ENCODE measurements around the gene TNFRSF14. TPM values are rescaled to one million over a fixed set of nuclear protein-coding genes. Genes with fewer than 3 reads are reported as not detected.

The TNFRSF14 gene
- total and polyA plus RNA-seq, 2 of the 13 experiments (the other 11 are each of a cell fraction or from before 2014, with no cell fraction given): 11.9 to 49.9 TPM

DNA sequence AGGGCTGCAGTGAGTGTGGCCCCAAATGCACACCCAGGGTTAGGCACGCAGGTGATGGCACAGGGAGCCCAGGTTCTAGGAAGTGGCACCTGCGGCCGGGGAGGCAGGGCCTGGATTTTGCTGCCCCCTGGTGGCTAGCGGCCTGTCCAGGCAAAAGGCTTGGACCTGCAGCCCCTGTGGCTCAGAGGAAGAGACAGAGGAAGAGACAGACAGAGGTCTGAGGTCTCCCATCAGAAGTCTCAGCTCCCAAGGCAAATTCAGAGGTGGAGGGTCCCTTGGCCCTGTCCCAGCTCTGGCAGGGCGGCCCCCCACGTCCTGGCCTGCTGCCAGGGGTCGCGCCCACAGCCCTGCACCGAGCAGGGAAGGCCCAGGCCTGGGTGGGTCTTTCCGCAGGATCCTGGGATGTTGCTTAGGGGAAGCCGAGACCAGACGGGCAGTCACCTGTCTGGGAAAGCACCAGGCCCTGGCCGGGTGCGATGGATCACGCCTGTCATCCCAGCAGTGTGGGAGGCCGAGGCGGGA is 8.0 kb upstream of the TNFRSF14 start (continued):
- 0 out of 2 replicates have a peak, but pooled peaks have one; percentile 29 for TF ChIP-seq ZNF468 (CRISPR knock-in tag; IDR thresholded peaks at IDR 0.05)
- TF ChIP-seq SALL1 (CRISPR knock-in tag; IDR thresholded peaks at IDR 0.05): peak; percentile 30
- no peak for TF ChIP-seq JDP2 (CRISPR knock-in tag; IDR thresholded peaks at IDR 0.05; ENCODE audit: borderline replicate concordance)
- TF ChIP-seq, protein P1, sequence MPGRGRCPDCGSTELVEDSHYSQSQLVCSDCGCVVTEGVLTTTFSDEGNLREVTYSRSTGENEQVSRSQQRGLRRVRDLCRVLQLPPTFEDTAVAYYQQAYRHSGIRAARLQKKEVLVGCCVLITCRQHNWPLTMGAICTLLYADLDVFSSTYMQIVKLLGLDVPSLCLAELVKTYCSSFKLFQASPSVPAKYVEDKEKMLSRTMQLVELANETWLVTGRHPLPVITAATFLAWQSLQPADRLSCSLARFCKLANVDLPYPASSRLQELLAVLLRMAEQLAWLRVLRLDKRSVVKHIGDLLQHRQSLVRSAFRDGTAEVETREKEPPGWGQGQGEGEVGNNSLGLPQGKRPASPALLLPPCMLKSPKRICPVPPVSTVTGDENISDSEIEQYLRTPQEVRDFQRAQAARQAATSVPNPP (CRISPR knock-in tag; IDR thresholded peaks at IDR 0.05): no peak
- no peak for TF ChIP-seq ZNF549 (CRISPR knock-in tag; IDR thresholded peaks at IDR 0.05)
- no peak for TF ChIP-seq ZMYM4 (CRISPR knock-in tag; IDR thresholded peaks at IDR 0.05)
- TF ChIP-seq, protein P2, sequence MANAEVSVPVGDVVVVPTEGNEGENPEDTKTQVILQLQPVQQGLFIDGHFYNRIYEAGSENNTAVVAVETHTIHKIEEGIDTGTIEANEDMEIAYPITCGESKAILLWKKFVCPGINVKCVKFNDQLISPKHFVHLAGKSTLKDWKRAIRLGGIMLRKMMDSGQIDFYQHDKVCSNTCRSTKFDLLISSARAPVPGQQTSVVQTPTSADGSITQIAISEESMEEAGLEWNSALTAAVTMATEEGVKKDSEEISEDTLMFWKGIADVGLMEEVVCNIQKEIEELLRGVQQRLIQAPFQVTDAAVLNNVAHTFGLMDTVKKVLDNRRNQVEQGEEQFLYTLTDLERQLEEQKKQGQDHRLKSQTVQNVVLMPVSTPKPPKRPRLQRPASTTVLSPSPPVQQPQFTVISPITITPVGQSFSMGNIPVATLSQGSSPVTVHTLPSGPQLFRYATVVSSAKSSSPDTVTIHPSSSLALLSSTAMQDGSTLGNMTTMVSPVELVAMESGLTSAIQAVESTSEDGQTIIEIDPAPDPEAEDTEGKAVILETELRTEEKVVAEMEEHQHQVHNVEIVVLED (CRISPR knock-in tag; IDR thresholded peaks at IDR 0.05; ENCODE audit: borderline replicate concordance): no peak
- peak; percentile 74 for TF ChIP-seq ELF1 (CRISPR knock-in tag; IDR thresholded peaks at IDR 0.05)
- TF ChIP-seq ZBTB3 (CRISPR knock-in tag; IDR thresholded peaks at IDR 0.05; ENCODE audit: borderline replicate concordance, low read depth): no peak
- peak; percentile 28; the same call in 1 of the 2 replicates for TF ChIP-seq MYC (CRISPR knock-in tag; IDR thresholded peaks at IDR 0.05; ENCODE audit: borderline replicate concordance)
- TF ChIP-seq POLR2AphosphoS5 (IDR thresholded peaks at IDR 0.05; ENCODE audit: low read depth, low read length): 0 out of 2 replicates have a peak, but pooled peaks have one; percentile 43
- no peak for TF ChIP-seq ZMYM2 (CRISPR knock-in tag; IDR thresholded peaks at IDR 0.05)
- TF ChIP-seq ZNF546 (CRISPR knock-in tag; conservative IDR thresholded peaks at IDR 0.05): no peak
- TF ChIP-seq, protein P3, sequence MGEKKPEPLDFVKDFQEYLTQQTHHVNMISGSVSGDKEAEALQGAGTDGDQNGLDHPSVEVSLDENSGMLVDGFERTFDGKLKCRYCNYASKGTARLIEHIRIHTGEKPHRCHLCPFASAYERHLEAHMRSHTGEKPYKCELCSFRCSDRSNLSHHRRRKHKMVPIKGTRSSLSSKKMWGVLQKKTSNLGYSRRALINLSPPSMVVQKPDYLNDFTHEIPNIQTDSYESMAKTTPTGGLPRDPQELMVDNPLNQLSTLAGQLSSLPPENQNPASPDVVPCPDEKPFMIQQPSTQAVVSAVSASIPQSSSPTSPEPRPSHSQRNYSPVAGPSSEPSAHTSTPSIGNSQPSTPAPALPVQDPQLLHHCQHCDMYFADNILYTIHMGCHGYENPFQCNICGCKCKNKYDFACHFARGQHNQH (CRISPR knock-in tag; IDR thresholded peaks at IDR 0.05): 0 out of 2 replicates have a peak, but pooled peaks have one; percentile 4
- TF ChIP-seq, protein P4, sequence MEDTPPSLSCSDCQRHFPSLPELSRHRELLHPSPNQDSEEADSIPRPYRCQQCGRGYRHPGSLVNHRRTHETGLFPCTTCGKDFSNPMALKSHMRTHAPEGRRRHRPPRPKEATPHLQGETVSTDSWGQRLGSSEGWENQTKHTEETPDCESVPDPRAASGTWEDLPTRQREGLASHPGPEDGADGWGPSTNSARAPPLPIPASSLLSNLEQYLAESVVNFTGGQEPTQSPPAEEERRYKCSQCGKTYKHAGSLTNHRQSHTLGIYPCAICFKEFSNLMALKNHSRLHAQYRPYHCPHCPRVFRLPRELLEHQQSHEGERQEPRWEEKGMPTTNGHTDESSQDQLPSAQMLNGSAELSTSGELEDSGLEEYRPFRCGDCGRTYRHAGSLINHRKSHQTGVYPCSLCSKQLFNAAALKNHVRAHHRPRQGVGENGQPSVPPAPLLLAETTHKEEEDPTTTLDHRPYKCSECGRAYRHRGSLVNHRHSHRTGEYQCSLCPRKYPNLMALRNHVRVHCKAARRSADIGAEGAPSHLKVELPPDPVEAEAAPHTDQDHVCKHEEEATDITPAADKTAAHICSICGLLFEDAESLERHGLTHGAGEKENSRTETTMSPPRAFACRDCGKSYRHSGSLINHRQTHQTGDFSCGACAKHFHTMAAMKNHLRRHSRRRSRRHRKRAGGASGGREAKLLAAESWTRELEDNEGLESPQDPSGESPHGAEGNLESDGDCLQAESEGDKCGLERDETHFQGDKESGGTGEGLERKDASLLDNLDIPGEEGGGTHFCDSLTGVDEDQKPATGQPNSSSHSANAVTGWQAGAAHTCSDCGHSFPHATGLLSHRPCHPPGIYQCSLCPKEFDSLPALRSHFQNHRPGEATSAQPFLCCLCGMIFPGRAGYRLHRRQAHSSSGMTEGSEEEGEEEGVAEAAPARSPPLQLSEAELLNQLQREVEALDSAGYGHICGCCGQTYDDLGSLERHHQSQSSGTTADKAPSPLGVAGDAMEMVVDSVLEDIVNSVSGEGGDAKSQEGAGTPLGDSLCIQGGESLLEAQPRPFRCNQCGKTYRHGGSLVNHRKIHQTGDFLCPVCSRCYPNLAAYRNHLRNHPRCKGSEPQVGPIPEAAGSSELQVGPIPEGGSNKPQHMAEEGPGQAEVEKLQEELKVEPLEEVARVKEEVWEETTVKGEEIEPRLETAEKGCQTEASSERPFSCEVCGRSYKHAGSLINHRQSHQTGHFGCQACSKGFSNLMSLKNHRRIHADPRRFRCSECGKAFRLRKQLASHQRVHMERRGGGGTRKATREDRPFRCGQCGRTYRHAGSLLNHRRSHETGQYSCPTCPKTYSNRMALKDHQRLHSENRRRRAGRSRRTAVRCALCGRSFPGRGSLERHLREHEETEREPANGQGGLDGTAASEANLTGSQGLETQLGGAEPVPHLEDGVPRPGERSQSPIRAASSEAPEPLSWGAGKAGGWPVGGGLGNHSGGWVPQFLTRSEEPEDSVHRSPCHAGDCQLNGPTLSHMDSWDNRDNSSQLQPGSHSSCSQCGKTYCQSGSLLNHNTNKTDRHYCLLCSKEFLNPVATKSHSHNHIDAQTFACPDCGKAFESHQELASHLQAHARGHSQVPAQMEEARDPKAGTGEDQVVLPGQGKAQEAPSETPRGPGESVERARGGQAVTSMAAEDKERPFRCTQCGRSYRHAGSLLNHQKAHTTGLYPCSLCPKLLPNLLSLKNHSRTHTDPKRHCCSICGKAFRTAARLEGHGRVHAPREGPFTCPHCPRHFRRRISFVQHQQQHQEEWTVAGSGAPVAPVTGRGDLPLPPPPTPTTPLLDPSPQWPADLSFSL (CRISPR knock-in tag; IDR thresholded peaks at IDR 0.05): no peak
- TF ChIP-seq GATAD1 (CRISPR knock-in tag; IDR thresholded peaks at IDR 0.05): no peak; the same call in 1 of the 2 replicates
- TF ChIP-seq ZNF501 (CRISPR knock-in tag; IDR thresholded peaks at IDR 0.05): no peak

Data from HepG2 (cell line).